GM21528 (cell line): ENCODE data around the gene FNDC5.

Source experiments
- ATAC-seq: cut with Tn5 transposase; IDR thresholded peaks from one replicate; pipeline ENCODE4 v1.9.1; 2021; ENCODE audit warnings: mild to moderate bottlenecking, moderate library complexity; ENCODE audit not compliant: unreplicated experiment, low FRiP score

Gene FNDC5

DNA sequence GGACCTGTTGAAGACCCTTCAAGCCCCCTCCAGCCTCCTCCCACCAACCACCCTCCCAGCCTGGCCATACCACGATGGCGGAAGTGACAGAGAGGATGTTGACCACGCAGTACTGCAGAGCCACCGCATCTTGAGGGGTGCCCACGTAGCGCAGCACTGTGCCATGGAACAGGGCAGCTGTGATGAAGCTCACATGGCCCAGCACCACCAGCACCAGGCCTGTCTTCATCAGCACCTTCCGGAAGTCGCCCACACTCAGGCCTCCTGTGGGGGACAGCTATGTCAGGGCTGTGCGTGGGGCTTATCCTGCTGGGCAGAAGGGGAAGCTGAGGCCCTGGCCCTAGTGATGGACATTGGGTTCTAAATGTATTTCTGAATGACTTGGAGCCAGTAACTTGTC, 27.3 kb upstream of the FNDC5 start:
- no peak for ATAC-seq

DNA sequence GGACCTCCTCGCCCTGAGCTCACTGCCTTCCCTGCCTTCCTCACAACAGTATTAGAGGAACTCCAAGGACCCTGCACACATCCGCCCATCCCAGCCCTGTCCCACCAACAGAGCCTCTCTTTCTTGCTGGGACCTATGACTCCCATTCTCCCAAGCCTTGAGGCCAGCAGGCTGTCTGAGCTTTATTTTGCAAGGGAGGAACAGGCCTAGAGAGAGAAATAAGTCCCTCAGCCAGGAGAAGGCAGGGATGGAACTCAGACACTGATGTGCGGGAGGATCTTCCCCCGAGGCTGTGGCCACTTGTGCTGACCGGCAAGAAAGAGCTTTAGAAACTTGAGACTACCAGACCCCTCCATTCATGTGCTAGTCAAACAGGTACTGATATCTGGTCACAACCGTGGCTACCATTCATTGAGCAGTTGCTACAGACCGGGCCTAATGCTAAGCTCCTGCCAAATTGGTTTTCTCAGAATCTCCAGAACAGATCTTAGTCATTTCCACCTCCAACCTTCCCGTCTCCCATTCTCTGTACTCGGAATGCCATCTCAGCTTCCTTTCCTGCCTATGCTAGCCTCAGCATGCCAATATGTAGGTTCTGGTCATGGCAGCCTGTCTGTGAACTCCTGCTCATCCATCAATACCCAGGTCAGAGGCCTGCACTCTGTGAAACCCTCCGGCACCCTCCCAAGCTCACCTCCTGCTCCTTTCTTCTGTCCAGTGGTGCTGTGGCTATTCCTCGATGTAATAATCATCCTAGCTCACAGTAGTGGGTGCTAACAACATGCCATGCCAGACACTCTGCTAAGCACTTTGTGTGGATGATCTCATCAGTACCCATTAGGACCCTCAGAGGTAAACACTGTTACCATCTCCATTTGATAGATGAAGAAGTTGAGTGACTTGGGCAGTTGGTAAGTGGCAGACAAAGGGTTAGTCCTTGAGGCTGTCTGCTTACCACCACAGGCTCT, 26.7 kb upstream of the FNDC5 start:
- no peak for ATAC-seq

DNA sequence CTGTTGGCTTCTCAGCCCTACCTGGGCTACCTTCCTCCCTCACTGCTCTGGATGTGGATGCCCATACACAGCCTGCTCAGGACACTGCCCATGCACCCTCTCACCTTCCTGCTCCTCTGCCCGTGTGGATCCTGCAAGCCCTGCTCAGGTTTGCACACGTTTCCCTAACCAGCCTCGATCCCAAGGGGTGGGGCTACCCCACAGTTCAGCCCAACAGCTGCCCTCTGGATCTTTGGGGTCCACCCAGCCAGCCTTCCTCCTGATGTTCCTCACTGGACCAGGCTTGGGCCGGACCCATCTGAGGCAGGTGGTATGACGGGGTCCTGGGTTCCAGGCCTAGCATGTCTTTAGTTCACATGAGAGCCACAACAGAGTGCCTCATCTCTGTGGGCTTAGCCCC, 25.7 kb upstream of the FNDC5 start:
- no peak for ATAC-seq

DNA sequence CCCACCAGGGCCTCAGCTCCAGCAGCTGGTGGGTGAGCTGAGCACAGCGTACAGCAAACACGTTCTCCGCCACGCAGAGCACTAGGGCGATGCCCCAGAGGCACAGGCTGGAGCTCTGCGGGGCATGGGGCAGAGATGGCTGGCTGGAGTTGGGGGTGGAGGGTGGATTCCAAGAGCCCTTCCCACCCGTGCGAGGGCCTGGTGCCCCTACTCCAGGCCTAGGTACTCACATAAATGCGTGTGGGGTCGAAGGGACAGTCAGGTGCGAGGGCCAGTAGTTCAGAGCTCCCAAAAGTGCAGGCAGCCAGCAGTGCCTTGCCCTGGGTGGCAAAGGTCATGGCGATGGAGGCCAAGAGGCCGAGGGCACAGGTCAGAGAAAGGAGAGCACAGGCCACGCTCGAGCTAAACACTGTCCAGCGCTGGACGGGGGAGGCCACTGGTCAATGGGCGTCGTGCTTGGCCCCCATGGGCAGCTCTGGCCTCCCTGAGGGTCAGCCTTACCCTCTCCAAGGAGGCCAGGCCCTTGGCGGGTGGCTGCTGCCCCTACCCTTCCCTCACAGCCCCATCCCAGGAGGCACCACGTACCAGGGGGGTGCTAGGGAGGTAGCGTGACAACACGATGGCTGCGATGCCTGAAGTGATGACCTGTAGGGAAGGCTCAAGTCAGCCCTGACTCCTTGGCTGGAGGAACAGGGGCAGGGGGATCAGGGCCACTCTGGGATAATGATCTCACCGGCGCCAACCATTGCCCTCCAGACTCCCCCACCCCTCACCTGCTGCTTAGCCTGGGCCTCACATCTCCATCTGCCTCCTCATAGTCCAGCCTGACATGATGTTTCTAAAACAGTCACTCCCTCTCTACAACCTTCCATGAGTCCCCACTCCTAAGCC, 24.9 kb upstream of the FNDC5 start:
- ATAC-seq, result no peak

DNA sequence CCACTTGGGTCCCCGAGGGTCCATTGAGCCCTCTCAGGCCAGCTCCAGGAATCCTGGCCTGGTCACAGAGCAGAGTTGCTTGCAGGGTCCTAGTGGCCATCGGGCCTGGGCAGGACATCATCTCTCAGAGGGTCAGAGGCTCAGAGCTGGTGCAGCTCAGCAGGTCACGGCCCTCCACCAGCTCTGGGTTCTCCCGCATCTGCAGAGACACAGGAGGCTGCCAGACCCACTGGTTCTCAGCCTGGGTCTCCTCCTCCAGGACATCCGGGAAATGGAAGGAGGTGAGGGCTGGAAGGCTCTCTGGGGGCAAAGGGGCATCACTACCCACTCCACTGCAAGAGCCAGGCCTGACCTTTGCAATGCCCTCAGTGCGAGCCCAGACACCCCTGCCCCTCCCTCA, 24.0 kb upstream of the FNDC5 start:
- ATAC-seq, result no peak

DNA sequence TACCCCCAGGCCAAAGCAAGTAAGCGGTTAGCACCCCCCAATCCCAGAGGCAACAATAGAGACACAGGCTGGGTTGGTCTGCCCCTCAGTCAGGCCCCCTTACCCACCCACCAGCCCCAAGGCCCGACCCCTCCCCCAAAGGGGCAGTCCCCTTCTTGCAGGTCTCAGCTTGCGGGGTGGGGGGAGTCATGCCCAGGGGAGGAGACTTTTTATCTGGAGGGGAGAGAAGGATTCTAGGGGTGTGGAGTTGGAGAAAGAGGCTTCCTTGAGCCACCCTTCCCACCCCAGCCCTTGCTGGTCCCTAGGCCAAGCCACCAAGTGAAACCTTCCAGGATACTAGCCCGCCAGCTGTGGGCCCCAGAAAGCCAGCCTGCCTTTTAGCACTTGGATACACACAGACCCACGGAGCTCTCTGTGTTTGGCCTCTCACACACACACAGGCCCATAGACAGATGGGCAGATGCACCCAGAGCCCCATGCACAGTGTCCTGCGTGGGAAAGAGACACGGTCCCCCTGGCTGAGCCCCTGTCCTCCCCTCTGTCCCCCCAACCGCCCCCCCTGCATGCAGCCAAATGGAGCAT, 23.4 kb upstream of the FNDC5 start:
- ATAC-seq, result no peak

DNA sequence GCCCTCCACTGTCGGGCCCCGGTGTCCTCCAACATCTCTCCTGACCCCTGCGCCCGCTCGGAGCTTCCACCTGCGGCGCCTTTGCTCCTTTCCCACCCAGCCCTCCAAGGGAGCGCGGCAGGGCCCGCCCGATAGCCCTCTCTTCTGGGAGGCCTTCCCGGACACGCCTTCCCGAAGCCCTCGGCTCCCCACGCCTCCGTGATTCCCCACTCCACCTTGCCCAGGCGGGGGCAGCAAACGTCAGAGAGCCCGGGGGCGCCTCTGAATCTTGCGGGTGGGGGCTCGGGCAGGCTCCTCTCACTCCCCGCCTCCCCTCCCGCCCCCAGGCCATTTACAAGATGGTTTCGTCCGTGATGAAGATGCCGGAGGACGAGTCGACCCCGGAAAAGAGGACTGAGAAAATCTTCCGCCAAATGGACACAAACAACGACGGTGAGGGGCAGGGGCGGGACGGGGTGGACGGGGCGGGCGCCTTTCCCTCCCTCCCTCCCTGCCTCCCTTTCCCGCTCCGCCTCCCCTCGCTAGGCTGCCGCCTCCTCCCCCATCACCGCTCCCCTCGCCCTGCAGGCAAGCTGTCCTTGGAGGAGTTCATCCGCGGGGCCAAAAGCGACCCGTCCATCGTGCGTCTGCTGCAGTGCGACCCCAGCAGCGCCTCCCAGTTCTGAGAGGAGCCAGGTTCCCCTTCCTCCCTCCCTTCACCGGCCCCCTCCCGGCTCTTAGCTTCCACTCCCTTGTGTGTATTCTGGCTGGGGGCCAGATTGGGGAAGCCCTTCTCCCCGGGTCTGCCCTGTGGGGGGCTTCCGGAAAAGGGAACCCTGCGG, 22.7 kb upstream of the FNDC5 start:
- no peak for ATAC-seq

DNA sequence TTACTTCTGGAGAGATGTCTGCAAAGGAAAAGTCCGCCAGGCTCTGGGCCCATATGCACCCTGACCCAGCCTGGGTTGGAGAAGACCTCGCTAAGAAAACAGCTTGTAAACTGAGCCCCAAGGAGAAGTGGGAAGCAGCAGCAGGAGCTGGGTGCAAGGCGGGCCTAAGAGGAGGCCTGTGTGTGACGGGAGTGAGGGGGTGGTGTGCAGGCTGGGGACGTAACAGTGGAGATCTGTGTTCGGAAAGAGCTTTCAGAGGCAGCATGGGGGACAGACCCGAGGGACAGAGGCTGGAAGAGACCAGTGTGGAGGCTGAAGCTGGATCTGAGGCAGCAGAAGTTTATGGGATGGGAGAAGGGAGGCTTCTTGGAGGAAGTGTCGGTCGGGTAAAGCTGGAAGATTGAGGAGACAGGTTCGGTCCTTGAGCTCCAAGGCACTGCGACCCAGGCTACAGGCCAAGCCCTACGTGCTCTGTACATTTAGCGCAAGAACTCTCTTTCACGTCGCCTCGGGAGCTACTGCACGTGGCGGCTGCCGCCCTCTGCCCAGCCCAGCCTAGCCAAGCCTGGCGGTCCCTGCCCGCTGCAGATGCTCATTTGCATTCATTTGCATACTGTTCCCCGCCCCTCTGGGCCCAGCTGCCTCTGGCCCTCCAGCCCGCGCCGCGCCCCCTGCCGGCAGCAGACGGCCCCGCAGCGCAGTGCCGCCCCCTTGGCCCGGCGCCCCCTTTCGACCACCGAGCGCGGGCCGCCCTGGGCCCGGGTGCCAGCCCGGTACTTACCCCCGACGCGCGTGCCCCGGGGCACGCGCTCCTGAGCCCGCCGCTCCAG, 21.9 kb upstream of the FNDC5 start:
- ATAC-seq, result no peak

DNA sequence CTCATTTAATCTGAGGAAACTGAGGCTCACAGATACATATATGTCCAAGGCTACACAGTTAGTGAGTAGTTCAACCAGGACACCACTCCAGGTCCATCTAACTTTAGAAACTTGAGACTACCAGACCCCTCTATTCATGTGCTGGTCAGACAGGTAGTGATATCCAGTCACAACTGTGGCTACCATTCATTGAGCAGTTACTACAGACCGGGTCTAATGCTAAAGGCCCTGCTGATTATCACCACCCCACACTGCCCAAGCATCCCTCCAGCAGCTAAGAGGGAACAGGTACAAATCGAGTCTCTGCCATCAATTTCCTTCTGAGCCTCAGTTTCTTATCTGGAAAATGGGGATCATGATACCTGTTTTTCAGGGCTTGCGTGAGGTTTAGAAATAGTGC, 20.9 kb upstream of the FNDC5 start:
- no peak for ATAC-seq

DNA sequence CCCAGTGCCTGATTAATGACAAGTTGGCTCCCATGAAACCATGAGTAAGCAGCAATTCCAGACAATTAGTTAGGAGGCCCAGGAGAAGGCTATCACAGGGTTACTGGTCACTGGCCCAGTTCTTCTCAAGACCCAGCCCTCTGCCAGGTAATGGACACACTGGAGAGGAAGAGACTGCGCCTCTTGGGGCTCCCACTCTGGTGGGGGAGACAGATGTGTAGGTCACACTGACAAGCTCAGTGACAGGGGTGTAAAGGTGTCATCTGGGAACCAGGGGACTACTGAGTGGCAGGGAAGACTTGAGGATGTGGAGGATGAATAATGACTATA, 20.5 kb upstream of the FNDC5 start:
- no peak for ATAC-seq

DNA sequence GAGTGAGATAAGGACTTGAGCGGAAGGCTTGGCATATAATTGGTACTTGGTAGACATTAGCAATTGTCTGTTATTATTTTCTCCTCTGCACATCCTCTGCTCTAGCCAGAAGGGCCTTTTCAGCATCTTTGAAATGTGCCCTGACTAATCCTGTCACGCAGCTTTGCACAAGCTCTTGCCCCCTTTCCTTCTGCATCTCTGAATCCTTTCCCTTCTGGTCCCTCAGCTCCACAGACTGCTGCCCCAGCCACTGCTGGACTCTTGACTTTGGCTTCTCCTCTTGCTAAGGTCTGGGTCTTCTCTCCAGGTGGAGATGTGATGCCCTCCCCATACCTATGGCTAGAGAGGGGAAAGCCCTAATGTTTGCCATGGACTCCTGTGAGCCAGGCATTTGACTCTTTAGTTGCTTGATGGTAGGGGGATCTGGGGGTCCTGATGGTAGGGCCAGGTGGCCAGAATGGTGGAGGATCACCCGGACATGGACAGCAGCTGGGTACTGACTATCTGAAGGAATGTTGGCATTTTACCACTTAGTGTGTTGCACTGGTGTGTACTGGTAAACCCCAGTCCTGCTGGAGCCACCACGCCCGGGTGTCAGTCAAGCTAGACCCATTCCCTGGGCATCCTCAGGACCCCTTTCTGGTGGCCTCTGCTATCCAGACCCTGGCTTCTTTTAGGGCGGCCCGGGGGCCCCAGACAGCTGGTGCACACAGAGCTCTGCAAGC, 20.0 kb upstream of the FNDC5 start:
- no peak for ATAC-seq

DNA sequence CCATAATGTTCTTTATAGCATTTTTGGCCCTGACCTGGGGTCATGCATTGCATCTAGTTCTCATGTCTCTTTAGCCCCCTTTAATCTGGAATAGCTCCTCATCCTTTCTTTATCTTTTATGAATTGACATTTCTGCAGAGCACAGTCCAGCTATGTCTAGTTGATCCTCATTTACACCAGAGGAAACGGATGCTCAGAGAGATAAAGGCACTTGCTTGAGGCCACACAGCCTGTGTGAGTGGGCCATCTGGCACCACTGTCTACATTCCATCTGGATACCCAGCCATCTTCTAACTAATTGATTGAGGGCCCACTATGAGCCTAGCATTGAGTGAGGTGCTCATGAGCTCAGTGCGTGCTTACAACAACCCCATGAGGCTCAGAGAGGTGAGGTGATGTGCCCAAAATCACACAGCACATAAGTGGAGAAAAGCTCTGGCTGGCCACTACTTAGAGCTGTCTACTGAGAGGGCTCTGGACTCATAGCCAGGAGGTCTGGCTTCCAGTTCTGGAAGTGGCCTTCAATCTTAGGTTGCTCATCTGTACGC, 19.1 kb upstream of the FNDC5 start:
- no peak for ATAC-seq

DNA sequence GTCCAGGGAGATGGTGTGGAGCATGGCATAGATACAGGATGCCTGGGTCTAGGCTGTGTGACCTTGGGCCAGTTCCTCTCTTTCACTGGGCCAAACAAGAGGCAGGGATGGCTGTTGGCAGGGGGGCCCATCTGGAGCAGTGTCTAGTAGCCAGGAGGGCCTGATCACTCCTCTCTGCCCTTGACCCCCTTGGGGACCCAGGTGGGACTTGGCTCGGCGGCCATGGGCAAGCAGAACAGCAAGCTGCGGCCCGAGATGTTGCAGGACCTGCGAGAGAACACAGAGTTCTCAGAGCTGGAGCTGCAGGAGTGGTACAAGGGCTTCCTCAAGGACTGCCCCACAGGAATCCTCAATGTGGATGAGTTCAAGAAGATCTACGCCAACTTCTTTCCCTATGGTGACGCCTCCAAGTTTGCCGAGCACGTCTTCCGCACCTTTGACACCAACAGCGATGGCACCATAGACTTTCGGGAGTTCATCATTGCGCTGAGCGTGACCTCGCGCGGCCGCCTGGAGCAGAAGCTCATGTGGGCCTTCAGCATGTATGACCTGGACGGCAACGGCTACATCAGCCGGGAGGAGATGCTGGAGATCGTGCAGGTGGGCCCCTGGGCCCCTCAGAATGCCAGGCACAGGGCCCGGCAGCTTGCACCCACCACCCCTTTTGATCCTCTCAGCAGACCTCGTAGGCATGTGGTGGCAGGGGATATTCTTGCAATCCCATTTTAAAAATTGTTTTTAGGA, 18.1 kb upstream of the FNDC5 start:
- no peak for ATAC-seq

DNA sequence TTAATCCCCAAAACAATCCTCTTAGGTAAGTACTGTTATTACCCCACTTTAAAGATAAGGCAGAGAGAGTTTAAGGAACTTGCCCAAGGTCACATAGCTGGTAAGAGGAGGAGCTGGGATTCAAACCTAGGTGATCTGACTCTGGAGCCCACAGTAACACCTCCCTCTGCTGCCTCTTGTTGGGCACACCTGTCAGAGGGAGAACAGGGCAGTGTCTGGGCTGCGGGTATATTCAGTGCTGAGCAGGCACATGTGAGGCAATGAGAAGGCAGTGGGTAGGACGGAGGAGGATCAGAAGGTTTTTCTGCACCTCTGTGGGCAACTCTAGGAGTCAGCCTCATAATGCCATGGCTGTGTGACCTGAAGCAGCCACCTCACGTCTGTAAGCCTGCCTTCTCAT, 17.4 kb upstream of the FNDC5 start:
- no peak for ATAC-seq

DNA sequence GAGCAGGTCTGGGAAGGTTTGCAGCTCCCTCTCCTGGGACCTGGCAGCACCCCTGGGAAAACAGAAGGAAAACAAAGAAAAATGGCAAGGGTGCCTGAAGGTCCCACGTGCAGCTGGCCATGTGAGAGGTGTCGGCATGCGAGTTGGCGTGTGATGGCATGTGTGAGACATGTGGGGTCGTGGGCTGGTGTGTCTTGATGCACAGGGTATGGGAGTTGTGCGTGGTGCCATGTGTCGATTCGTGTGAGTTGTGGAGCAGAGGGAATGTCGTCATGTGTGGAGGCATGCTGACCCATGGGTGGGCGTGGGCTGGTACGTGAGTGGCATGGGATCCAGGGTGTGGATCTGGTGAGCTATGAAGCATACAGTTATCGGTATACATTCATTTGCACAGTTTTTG, 16.9 kb upstream of the FNDC5 start:
- no peak for ATAC-seq

DNA sequence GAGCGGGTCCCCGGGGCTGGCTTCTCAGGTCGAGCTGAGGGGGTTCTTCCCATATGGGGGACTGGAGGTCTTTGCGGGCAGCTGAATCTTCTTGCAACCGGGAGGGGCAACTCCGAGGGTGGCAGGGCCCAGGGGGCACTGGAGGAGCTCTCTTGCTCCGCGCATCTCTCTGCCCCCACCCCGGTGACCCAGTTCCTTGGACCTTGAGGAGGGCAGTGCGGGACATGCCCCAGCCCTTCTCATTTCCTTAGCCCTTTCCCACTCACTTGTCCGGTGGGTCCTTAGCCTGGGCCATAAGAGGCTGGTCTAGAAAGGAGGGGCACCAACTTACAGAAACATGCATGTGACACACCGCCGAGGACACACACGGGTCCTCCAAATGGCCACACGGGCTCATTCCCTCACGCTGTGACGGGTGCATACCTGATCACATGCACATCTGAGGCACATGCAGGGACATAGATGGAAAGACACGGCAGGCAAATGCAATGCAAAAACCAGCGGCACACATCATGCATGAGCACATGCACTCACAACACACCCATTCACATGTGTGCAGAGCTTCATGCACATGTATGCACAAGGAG, 16.2 kb upstream of the FNDC5 start:
- no peak for ATAC-seq

DNA sequence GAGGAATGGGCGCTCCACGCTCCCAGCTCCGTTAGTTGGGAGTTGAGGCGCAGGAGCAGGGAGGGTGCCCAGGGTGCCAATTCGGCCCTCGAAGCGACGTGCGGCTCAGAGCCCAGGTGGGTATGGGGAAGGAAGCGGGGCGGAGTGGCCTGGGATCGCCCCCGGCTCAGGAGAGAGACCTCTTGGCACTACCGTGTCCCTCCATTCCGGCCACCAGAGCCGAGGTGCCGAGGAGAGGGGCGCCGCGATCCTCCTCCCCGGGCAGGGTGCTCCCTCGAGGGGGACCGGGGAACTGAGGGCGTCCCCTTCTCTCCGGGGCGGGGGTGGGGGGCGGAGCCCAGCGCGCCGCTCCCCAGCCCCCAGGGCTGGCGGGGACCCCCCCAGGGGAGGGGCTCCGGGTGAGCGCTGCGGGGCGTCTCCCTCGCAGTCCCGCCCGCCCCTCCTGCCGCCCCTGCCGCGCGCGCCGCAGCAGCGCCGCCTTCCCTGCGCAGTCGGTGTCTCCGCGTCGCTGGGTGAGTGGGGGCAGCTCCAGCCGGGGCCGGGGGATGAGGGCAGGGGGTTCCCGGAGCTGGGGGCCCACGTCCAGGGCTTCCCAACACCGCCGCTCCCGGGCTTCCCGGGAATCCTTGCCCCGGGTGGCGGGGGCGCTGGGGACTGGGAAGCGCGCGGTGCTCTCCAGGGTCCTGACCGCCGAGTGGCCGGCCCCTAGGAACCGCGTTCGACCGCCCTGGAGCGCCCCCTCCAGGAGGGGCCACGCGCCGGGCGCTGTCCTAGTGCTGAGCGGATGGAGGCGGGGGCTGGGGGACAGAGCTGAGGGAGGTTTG, 15.5 kb upstream of the FNDC5 start, which contains the start of gene HPCA:
Gene HPCA (plus strand): TSS at position 488 of the 824 bp plus-strand sequence. CDS start 2,408 bp downstream, outside the sequence.
- no peak for ATAC-seq
